A673 (cell line): ENCODE measurements around the gene RALB. TPM values are rescaled to one million over a fixed set of nuclear protein-coding genes. Genes with fewer than 3 reads are reported as not detected.

Experiments used
- BruUV-seq: library from RNA; stranded (reverse); fragments of 400-500 nt; replicated peaks from 2 replicates; lab custom pipeline; 2021; lab: Mats Ljungman, UMichigan
- CTCF ChIA-PET: fragments of 300-600 bp; sonication (Branson Sonifier 250); formaldehyde crosslinking; loops from one replicate; lab custom pipeline; 2022; ENCODE audit warnings: antibody characterized with exemption; lab: Charles Lee
- POLR2A ChIA-PET: fragments of 300-600 bp; sonication (Branson Sonifier 250); formaldehyde crosslinking; loops from one replicate; lab custom pipeline; 2022; ENCODE audit warnings: antibody characterized with exemption; ENCODE audit not compliant: low non-redundant PET; lab: Charles Lee
- DNase-seq: peaks from one replicate; pipeline ENCODE4 v3.0.0-alpha.2; 2015; ENCODE audit warnings: low spot score
- H3K27ac ChIP-seq: fragments of 200-600 bp; sonication (generic); 2 replicates; pipeline ENCODE4 v1.5.1; 2016; ENCODE audit warnings: mixed run types, low read depth, mild to moderate bottlenecking, mixed read lengths, antibody characterized with exemption, low read length; ENCODE audit not compliant: poor library complexity, severe bottlenecking
- H3K27me3 ChIP-seq: fragments of 200-600 bp; sonication (generic); replicated peaks from 2 replicates; pipeline ENCODE4 v1.6.1; 2017; ENCODE audit warnings: mixed run types, low read depth, mild to moderate bottlenecking, mixed read lengths, antibody characterized with exemption, low read length; ENCODE audit not compliant: insufficient read depth, poor library complexity
- H3K36me3 ChIP-seq: fragments of 200-600 bp; sonication (generic); 2 replicates; pipeline ENCODE4 v1.6.1; 2016; ENCODE audit warnings: mixed run types, mild to moderate bottlenecking, mixed read lengths, antibody characterized with exemption, low read length; ENCODE audit not compliant: insufficient read depth, poor library complexity, severe bottlenecking
- H3K4me1 ChIP-seq: fragments of 200-600 bp; sonication (generic); 2 replicates; pipeline ENCODE4 v1.6.1; 2017; ENCODE audit warnings: mixed run types, mild to moderate bottlenecking, mixed read lengths, antibody characterized with exemption, low read length; ENCODE audit not compliant: insufficient read depth, poor library complexity, severe bottlenecking
- H3K4me3 ChIP-seq: fragments of 200-600 bp; sonication (generic); 2 replicates; pipeline ENCODE4 v1.5.1; 2016; ENCODE audit warnings: low read depth, mixed run types, mild to moderate bottlenecking, mixed read lengths, low read length; ENCODE audit not compliant: poor library complexity, severe bottlenecking
- H3K9me3 ChIP-seq: fragments of 200-600 bp; sonication (generic); 2 replicates; pipeline ENCODE4 v1.6.1; 2016; ENCODE audit warnings: mixed run types, low read depth, mild to moderate bottlenecking, mixed read lengths, antibody characterized with exemption, low read length; ENCODE audit not compliant: poor library complexity, severe bottlenecking
- CTCF ChIP-seq: fragments of 300-800, 200-600 bp; sonication (generic); conservative IDR thresholded peaks from 2 replicates; pipeline ENCODE4 v1.5.1; 2017; ENCODE audit warnings: low read depth, mild to moderate bottlenecking, antibody characterized with exemption, low read length, moderate library complexity, mixed read lengths
- EZH2 ChIP-seq: fragments of 200-600 bp; sonication (generic); IDR thresholded peaks from 2 replicates; pipeline ENCODE4 v1.6.1; 2017; ENCODE audit warnings: borderline replicate concordance, low read depth, mild to moderate bottlenecking, mixed read lengths, antibody characterized with exemption, low read length; ENCODE audit not compliant: poor library complexity, severe bottlenecking
- intact Hi-C: fragments of 100-400 bp; cut with micrococcal nuclease; formaldehyde crosslinking; loops from one replicate; pipeline ENCODE4 v1.10.0; 2022; ENCODE audit not compliant: unreplicated experiment
- total RNA-seq: library from RNA; stranded (reverse); gene quantifications from 2 replicates; pipeline ENCODE4 v1.2.3, GENCODE V29; 2021

Gene RALB
- total RNA-seq, 1 experiment from 2014 or later, result 47.0 TPM

GRCh38 chr2:120237491-120237902 is 15.2 kb upstream of the RALB start:
- intact Hi-C loops, result no loop called here
- no peak for DNase-seq
- no peaks in the 10 kb centered on the region for H3K36me3 ChIP-seq
- BruUV-seq, result no TSS peak
- ChIA-PET CTCF (no interaction called here), POLR2A (no interaction called here)
- TF ChIP-seq EZH2 (no peak), CTCF (no peak)
- no peaks in the 10 kb centered on the region for H3K4me1 ChIP-seq
- H3K9me3 ChIP-seq, result no peaks in the 10 kb centered on the region
- H3K27ac ChIP-seq, result no peak overlapping the region
- H3K27me3 ChIP-seq, result no peaks in the 10 kb centered on the region
- H3K4me3 ChIP-seq, result no peak overlapping the region

- CTCF ChIA-PET, result no interaction called here
- no peak for DNase-seq
- no TSS peak for BruUV-seq
- Histone ChIP-seq H3K9me3 (no peaks in the 10 kb centered on the region), H3K27ac (no peak overlapping the region), H3K4me1 (no peaks in the 10 kb centered on the region), H3K4me3 (no peak overlapping the region), H3K27me3 (no peaks in the 10 kb centered on the region), H3K36me3 (no peaks in the 10 kb centered on the region)
- TF ChIP-seq EZH2 (no peak), CTCF (no peak)
- POLR2A ChIA-PET, result no interaction called here
- intact Hi-C loops, result no loop called here
Measured at GRCh38 chr2:120238728-120239487, 13.7 kb upstream of the RALB start.

- Histone ChIP-seq H3K36me3 (no peaks in the 10 kb centered on the region), H3K27me3 (no peaks in the 10 kb centered on the region), H3K9me3 (no peaks in the 10 kb centered on the region), H3K4me3 (no peak overlapping the region), H3K27ac (no peak overlapping the region), H3K4me1 (no peaks in the 10 kb centered on the region)
- DNase-seq, result no peak
- intact Hi-C loops, result no loop called here
- CTCF ChIA-PET, result no interaction called here
- BruUV-seq, result no TSS peak
- no peak for TF ChIP-seq CTCF
- no peak for TF ChIP-seq EZH2
- POLR2A ChIA-PET, result no interaction called here
Measured at GRCh38 chr2:120239488-120240287, 13.0 kb upstream of the RALB start.
